Parathyroid adenoma (tissue), 2 donors: ENCODE data around the gene RDH14.

ENCODE experiments used
- H2AFZ ChIP-seq: fragments of 300-600 bp; sonication (generic); one replicate; pipeline ENCODE4 v1.7.0; 2017; ENCODE audit warnings: antibody characterized with exemption, mild to moderate bottlenecking
- H3K27ac ChIP-seq: fragments of 300-600 bp; sonication (generic); one replicate; pipeline ENCODE4 v1.7.0; 2017
- H3K27me3 ChIP-seq: fragments of 300-600 bp; sonication (generic); one replicate; pipeline ENCODE4 v1.7.0; 2017; ENCODE audit warnings: low read length; ENCODE audit not compliant: control insufficient read depth, insufficient read depth
- H3K36me3 ChIP-seq: fragments of 300-600 bp; sonication (generic); one replicate; pipeline ENCODE4 v1.7.0; 2017; ENCODE audit warnings: low read length; ENCODE audit not compliant: control insufficient read depth, insufficient read depth
- H3K4me1 ChIP-seq: fragments of 300-600 bp; sonication (generic); one replicate; pipeline ENCODE4 v1.7.0; 2017; ENCODE audit warnings: control low read depth
- H3K4me2 ChIP-seq: fragments of 300-600 bp; sonication (generic); one replicate; pipeline ENCODE4 v1.7.0; 2017; ENCODE audit warnings: low read length
- H3K4me3 ChIP-seq: fragments of 300-600 bp; sonication (generic); one replicate; pipeline ENCODE4 v1.7.0; 2017; ENCODE audit warnings: low read depth, low read length
- H3K79me2 ChIP-seq: fragments of 300-600 bp; sonication (generic); one replicate; pipeline ENCODE4 v1.7.0; 2017; ENCODE audit warnings: control low read depth
- H3K9ac ChIP-seq: fragments of 300-600 bp; sonication (generic); one replicate; pipeline ENCODE4 v1.7.0; 2017; ENCODE audit warnings: mild to moderate bottlenecking
- H3K9me3 ChIP-seq: fragments of 300-600 bp; sonication (generic); one replicate; pipeline ENCODE4 v1.7.0; 2017; ENCODE audit warnings: low read length; ENCODE audit not compliant: control insufficient read depth
- TF ChIP-seq, protein P1 (sequence below): fragments of 300-600 bp; sonication (generic); IDR thresholded peaks from one replicate; pipeline ENCODE4 v1.7.0; 2017; ENCODE audit warnings: antibody characterized with exemption, mild to moderate bottlenecking
- donor health status: primary hyperparathyroidism.

The RDH14 gene

DNA sequence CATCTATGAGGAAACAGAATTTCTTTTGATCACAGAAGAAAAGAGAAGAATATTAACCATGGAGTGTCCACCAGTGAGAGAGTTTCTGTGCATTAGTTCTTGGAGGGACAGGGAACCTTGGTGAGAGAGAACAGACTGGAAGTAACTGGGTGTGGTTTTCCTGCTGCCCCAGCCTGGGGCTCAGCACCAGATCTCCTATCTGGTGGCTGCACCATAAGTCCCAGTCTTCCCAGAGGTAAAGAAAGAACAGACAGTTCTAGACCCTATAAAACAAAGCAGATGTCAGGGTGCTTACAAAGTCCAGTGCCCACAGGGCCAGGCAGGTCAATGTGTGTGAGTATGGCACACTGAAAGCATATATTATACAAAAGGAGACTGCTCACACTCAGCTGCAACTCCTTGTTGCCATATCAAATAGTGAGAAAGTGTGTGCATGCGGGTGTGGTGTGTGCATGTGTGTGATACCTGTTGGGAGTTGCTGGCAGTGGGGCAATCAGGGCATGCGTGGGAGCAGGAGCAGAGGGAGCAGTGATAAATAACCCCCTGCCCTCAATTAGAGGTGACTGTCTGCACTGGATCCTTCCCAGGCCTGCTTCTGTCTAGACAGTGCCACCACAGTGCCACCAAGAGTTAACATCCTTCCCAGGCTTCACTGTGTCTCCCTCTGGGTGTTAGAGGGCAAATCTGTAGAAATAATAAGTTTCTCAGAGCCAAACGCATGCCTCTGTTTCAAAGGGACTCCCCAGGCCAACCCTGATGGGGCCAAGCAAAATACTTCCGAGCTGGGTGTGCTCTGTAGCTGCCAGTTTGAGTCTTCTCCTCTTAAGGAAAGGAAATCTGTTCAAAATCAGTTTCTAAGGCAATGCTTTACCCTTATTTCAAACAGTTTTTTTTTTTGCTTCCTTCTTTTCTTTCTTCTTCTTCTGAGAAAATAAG, 45.7 kb downstream of the RDH14 start:
- Histone ChIP-seq H3K4me1 (no peaks in the 10 kb centered on the region), H3K27me3 (no peaks in the 10 kb centered on the region), H2AFZ (no peak overlapping the region), H3K36me3 (no peaks in the 10 kb centered on the region), H3K9me3 (no peaks in the 10 kb centered on the region), H3K4me3 (no peak overlapping the region), H3K9ac (no peak overlapping the region), H3K27ac (no peak overlapping the region), H3K79me2 (no peaks in the 10 kb centered on the region), H3K4me2 (no peak overlapping the region)
- TF ChIP-seq, protein P1, sequence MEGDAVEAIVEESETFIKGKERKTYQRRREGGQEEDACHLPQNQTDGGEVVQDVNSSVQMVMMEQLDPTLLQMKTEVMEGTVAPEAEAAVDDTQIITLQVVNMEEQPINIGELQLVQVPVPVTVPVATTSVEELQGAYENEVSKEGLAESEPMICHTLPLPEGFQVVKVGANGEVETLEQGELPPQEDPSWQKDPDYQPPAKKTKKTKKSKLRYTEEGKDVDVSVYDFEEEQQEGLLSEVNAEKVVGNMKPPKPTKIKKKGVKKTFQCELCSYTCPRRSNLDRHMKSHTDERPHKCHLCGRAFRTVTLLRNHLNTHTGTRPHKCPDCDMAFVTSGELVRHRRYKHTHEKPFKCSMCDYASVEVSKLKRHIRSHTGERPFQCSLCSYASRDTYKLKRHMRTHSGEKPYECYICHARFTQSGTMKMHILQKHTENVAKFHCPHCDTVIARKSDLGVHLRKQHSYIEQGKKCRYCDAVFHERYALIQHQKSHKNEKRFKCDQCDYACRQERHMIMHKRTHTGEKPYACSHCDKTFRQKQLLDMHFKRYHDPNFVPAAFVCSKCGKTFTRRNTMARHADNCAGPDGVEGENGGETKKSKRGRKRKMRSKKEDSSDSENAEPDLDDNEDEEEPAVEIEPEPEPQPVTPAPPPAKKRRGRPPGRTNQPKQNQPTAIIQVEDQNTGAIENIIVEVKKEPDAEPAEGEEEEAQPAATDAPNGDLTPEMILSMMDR: no peak

DNA sequence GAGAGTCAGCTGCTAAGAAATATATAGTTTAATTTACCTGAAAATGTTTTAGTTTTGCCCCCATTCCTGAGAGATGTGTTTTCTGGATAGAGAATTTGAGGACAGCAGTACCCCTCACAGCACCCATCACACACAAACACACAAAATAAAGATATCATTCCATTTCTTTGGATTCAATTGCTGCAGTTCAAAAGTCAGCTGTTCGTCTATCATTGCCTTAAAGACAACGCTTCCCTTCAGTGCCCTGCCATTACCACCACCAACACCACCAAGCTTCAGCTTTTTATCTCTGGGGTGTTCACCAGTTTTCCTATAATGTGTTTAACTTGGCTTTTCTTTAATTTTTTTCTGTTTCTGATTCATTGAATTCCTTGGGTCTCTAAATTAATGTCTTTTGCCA, 49.7 kb downstream of the RDH14 start:
- Histone ChIP-seq H3K4me2 (no peak overlapping the region), H3K27me3 (no peaks in the 10 kb centered on the region), H3K4me3 (no peak overlapping the region), H3K9ac (no peak overlapping the region), H3K36me3 (no peaks in the 10 kb centered on the region), H3K79me2 (no peaks in the 10 kb centered on the region), H3K27ac (no peak overlapping the region), H2AFZ (no peak overlapping the region), H3K4me1 (no peaks in the 10 kb centered on the region), H3K9me3 (no peaks in the 10 kb centered on the region)
- TF ChIP-seq, protein P1: no peak

- TF ChIP-seq, protein P1: no peak
- Histone ChIP-seq H3K4me2 (no peak overlapping the region), H2AFZ (no peak overlapping the region)
These were observed 53.5 kb downstream of the RDH14 start for GRCh38 chr2:18506883-18507509.

GRCh38 chr2:18505703-18506341, 54.6 kb downstream of the RDH14 start:
- H2AFZ ChIP-seq: no peak overlapping the region
- H3K9me3 ChIP-seq: no peaks in the 10 kb centered on the region
- no peak overlapping the region for H3K4me2 ChIP-seq
- no peaks in the 10 kb centered on the region for H3K79me2 ChIP-seq
- TF ChIP-seq, protein P1: no peak
- no peak overlapping the region for H3K9ac ChIP-seq
- H3K27ac ChIP-seq: no peak overlapping the region
- H3K4me3 ChIP-seq: no peak overlapping the region
- no peaks in the 10 kb centered on the region for H3K36me3 ChIP-seq
- no peaks in the 10 kb centered on the region for H3K4me1 ChIP-seq
- H3K27me3 ChIP-seq: no peaks in the 10 kb centered on the region

More at GRCh38 chr2:18506883-18507509, 53.5 kb downstream of the RDH14 start:
- no peaks in the 10 kb centered on the region for H3K4me1 ChIP-seq
- no peak overlapping the region for H3K4me3 ChIP-seq
- H3K9me3 ChIP-seq: no peaks in the 10 kb centered on the region
- H3K27me3 ChIP-seq: no peaks in the 10 kb centered on the region
- no peak overlapping the region for H3K9ac ChIP-seq
- no peak overlapping the region for H3K27ac ChIP-seq
- H3K79me2 ChIP-seq: no peaks in the 10 kb centered on the region
- H3K36me3 ChIP-seq: no peaks in the 10 kb centered on the region
